Lower leg skin (tissue), 4 donors: Measurements from ENCODE around the gene ADH6. TPM values are rescaled to one million over a fixed set of nuclear protein-coding genes. Genes with fewer than 3 reads are reported as not detected.
"Not testable (repeated sequence)": the region's sequence is repeated elsewhere in the genome, so short reads cannot be mapped to it uniquely, and the experiment has no call there.

Source experiments
- DNase-seq, 2 donors: peaks; one replicate each; pipeline ENCODE4 v3.0.0-alpha.2; 2019; ENCODE audit warnings: low spot score in 2 of 2
- H3K4me3 ChIP-seq: fragments of 200-600 bp; sonication (generic); 2 replicates; pipeline ENCODE4 v1.5.1; 2017; ENCODE audit warnings: mild to moderate bottlenecking, low read depth; ENCODE audit not compliant: poor library complexity, severe bottlenecking
- POLR2A ChIP-seq, 2 donors: fragments of 450-650 bp; IDR thresholded peaks; one replicate each; pipeline ENCODE4 v1.6.1; 2016 to 2017; ENCODE audit warnings: antibody characterized with exemption in 2 of 2, mild to moderate bottlenecking in 1 of 2, moderate library complexity in 1 of 2
- WGBS, 2 donors: methylation state at CpG; one replicate each; pipeline ENCODE4 v1.1.5; 2018; 5-methylcytosine and 5-hydroxymethylcytosine counted together
- intact Hi-C: fragments of 100-400 bp; cut with DNase I; formaldehyde crosslinking; loops from one replicate; pipeline ENCODE4 v1.15.0; 2023; ENCODE audit warnings: low total_unique reads
- total RNA-seq, 4 donors: library from RNA; depleted of rRNA; stranded (reverse); fragments of >200 nt; gene quantifications; one replicate each; pipeline ENCODE4 v1.1.0, GENCODE V29; 2016
- TF ChIP-seq, protein P1 (sequence below), 3 donors: fragments of 450-650 bp; IDR thresholded peaks; one replicate each; pipeline ENCODE4 v1.5.1; 2016; ENCODE audit warnings: antibody characterized with exemption in 3 of 3, mild to moderate bottlenecking in 3 of 3, moderate library complexity in 2 of 3

Gene ADH6
- total RNA-seq, 4 donors from 2014 or later: 1.5 to 22.5 (median 7.5) TPM

- no peak overlapping the region for H3K4me3 ChIP-seq
- intact Hi-C loops: loop anchor here (5.0 kb wide), 1 partner anchor 206 kb away; no protein-coding TSS in a partner anchor
- DNase-seq: no peak
- TF ChIP-seq POLR2A (IDR thresholded peaks at IDR 0.05): no peak
- TF ChIP-seq, protein P1, sequence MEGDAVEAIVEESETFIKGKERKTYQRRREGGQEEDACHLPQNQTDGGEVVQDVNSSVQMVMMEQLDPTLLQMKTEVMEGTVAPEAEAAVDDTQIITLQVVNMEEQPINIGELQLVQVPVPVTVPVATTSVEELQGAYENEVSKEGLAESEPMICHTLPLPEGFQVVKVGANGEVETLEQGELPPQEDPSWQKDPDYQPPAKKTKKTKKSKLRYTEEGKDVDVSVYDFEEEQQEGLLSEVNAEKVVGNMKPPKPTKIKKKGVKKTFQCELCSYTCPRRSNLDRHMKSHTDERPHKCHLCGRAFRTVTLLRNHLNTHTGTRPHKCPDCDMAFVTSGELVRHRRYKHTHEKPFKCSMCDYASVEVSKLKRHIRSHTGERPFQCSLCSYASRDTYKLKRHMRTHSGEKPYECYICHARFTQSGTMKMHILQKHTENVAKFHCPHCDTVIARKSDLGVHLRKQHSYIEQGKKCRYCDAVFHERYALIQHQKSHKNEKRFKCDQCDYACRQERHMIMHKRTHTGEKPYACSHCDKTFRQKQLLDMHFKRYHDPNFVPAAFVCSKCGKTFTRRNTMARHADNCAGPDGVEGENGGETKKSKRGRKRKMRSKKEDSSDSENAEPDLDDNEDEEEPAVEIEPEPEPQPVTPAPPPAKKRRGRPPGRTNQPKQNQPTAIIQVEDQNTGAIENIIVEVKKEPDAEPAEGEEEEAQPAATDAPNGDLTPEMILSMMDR (IDR thresholded peaks at IDR 0.05): no peak
- 30 to 31% methylated on average over 3 of the region's 3 CpGs for WGBS, 2 donors
Measured at GRCh38 chr4:99201690-99202089, 17.4 kb downstream of the ADH6 start.

DNA sequence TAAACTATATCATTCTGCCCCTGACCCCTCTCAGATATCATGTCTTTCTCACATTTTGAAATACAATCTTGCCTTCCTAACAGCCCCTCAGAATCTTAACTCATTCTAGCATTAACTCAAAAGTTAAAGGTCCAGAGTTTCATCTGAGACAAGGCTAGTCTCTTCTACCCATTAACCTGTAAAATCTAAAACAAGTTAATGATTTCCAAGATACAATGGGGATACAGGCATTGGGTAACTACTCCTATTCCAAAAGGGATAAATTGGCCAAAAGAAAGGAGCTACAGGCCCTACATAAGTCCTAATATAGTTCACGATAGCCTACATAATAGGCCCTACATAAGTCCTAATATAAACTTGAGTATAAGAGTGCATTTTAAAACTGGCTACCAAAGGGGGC, 18.9 kb downstream of the ADH6 start:
- 93 to 100% methylated on average over 1 of the region's 1 CpG for WGBS, 2 donors
- intact Hi-C loops: loop anchor here (5.0 kb wide), 1 partner anchor 207 kb away; no protein-coding TSS in a partner anchor
- TF ChIP-seq, protein P1 (IDR thresholded peaks at IDR 0.05): no peak
- no peak for TF ChIP-seq POLR2A (IDR thresholded peaks at IDR 0.05)
- DNase-seq: no peak
- H3K4me3 ChIP-seq: no peak overlapping the region

- WGBS, 2 donors: 29 to 37% methylated on average over 5 of the region's 5 CpGs
- no peak overlapping the region for H3K4me3 ChIP-seq
- TF ChIP-seq, protein P1 (IDR thresholded peaks at IDR 0.05): no peak
- no peak for TF ChIP-seq POLR2A (IDR thresholded peaks at IDR 0.05)
- intact Hi-C loops: no loop called here
- no peak for DNase-seq
Measured at GRCh38 chr4:99190336-99190735, 28.7 kb downstream of the ADH6 start.

DNA sequence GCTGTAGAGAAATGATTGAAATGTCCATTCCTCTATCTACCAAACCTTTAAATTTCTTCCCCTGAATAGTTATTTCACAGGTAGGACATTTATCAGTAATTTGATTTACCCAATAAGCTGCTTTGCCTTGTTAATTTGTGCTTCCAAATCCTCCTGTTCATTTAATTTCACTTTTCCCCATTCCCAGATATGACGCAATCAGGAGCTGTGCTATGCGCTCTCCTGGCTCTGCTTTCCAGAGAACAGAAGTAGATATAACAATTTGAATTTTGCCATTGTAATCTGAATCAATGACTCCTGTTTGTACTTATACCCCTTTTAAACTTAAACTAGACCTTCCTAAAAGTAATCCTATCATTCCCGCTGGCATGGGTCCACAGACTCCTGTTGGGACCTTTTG, 29.1 kb downstream of the ADH6 start:
- H3K4me3 ChIP-seq, DNase-seq, intact Hi-C loops: not testable (repeated sequence)
- 56 to 64% methylated on average over 3 of the region's 3 CpGs for WGBS, 2 donors

DNA sequence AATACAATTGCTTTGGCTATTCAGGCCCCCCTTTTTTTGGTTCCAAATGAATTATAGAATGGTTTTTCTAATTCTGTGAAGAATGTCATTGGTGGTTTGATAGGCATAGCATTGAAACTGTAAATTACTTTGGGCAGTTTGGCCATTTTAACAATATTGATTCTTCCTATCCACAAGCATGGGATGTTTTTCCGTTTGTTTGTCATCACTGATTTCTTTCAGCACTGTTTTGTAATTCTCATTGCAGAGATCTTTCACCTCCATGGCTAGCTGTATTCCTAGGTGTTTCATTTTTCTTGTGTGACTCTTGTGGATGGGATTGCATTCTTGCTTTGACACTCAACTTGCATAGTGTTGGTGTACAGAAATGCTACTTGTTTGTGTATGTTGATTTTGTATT, 33.0 kb downstream of the ADH6 start:
- H3K4me3 ChIP-seq: no peak overlapping the region
- TF ChIP-seq, protein P1 (IDR thresholded peaks at IDR 0.05): no peak
- no peak for TF ChIP-seq POLR2A (IDR thresholded peaks at IDR 0.05)
- 88 to 96% methylated on average over 1 of the region's 1 CpG for WGBS, 2 donors
- no peak for DNase-seq
- intact Hi-C loops: no loop called here

GRCh38 chr4:99185581-99185980, 33.5 kb downstream of the ADH6 start:
- intact Hi-C loops: no loop called here
- no peak overlapping the region for H3K4me3 ChIP-seq
- TF ChIP-seq, protein P1 (IDR thresholded peaks at IDR 0.05): no peak
- TF ChIP-seq POLR2A (IDR thresholded peaks at IDR 0.05): no peak
- DNase-seq: no peak
- WGBS, 2 donors: 88 to 92% methylated on average over 2 of the region's 2 CpGs
